ENCODE measurements around the gene SCAMP4.

The SCAMP4 gene

DNA sequence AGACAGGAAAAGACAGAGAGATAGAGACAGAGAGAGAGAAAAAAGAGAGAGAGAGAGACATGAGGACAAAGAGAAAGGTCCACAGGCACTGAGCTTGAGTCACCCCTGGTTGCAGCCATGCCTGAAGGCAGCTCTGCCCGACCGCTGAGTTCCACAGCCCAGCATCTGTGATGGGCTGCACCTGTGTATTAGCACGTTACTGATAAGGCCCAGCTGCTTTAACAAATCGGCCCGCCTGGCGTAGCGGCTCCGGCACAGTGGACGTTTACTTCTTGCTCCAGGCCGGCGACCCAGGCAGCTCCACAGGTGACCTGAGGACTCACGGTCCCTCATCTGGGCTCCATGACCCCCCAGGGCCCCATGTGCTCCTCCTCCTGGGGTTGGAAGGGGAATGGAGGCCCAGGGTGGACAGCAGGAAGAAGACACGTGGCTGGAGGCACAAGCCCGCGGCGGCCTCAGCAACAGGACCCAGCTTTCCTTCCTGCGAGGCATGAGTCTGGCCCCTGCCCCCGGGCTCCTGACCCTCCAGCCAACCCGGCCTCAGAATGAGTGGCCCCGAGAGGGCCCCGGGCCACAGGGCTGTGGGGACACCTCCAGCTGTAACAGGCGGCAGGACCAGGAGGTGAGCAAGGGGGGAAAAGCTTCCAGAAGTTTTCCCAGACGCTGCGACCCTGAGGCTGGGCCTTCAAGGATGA, 31.9 kb downstream of the SCAMP4 start:
- DNase-seq (ENCODE audit: low read depth in 2 of 2) = no peak

DNA sequence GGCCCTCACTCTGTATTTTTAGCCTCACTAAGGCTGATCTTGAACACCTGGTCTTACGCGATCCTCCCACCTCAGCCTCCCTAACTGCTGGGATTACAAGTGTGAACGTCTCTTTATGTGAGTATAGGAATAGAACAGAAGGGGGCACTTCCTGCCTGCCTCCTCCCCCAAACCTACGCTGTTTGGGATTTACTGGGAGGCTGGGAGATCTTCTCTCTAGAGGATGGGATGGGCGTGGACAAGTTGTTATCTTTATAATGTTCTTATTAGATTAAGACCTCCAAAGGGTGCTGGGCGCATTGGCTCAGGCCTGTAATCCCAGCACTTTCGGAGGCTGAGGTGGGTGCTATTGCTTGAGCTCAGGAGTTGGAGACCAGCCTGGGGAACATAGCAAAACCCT, 32.9 kb downstream of the SCAMP4 start:
- DNase-seq (ENCODE audit: low read depth in 2 of 2) = no peak

DNA sequence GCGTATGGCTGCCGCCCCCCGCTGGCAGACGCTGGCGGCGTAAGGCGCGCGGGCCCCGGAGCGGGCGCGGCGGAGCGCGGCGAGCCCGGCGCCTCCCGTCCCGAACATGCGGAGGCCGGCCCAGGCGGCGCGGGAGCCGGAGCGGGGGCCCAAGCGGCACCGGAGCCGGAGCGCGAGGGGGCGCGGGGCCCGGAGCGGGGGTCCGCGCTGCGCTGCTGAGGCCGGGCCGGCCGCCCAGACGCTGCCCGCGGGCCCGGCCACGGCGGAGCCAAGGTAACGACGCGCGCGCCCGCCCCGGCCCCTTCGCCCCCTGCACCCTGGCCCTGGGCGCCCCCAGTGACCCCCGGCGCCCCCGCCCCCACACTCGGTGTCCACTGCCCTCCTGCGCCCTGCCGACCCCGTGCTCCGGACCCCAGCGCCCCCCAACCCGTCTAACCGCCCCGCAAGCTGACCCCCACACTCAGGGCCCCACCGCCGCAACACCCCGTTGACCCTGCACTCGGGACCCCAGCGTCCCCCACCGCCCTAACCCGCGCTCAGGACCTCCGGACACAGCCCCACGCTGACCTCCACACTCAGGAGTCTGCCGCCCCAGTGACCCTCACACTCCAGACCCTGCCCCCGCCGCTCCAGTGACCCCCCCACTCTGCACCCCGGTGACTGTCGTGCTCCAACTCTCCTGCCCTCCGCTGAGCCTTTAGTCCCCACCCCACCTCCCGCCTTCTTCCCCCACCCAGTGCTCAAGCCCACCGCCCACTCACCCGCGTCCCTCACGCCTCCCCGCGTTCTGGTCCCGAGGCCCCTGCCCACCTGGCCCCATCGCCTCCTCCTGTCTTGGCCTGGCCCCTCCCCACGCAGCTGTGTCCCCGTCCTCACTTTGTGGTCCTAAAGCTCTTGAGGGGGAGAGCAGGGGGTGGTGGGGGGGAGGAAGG, 36.2 kb downstream of the SCAMP4 start, which contains the start of gene CSNK1G2:
CSNK1G2 (plus strand) TSS at position 27 of the 932 bp plus-strand sequence. CDS start 28,601 bp downstream, outside the sequence.
- DNase-seq (ENCODE audit: low read depth in 2 of 2) = no peak

DNA sequence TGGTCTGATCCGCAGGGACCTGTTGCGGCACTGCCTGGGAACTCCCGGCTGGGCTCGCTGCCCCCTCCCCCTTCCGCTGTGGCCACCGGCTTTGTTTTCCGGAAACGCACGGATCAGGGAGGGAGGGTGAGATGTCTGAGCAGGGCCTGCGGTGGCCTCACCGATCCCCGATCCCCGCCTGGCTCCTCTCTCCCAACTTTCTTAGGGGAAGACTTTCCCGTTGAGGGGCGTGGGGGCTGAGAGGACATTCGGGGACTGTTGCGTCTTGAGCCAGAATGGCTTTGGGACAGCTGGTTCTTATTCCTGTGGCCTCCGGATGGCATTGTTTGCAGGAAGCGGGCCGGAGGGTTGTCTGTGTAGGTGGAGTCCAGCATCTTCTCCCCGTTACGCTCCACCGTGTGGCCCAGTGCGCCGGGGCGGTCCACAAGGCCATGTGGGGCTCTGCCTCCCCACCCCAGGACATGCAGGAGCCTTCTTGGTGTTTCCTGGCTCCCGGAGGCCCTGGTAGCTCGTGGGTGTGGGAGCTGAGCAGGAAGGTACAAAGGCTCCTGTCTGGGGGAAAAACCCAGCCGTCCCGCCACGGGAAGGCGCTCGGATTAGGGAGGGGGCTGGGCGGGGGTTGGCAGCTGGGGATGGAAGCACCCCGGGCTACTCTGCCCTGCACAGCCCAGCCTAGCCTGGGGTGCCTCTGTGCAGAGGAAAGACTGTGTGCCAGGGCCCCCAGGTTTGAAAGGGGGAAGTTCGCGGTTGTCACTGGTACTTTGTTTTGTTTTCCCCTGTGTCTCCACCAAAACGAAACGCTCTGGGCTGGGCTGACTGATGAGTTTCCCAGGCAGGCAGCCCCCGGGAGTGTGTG, 37.1 kb downstream of the SCAMP4 start:
- DNase-seq (ENCODE audit: low read depth in 2 of 2) = peak in 1 of 2 donors; percentile 62

DNA sequence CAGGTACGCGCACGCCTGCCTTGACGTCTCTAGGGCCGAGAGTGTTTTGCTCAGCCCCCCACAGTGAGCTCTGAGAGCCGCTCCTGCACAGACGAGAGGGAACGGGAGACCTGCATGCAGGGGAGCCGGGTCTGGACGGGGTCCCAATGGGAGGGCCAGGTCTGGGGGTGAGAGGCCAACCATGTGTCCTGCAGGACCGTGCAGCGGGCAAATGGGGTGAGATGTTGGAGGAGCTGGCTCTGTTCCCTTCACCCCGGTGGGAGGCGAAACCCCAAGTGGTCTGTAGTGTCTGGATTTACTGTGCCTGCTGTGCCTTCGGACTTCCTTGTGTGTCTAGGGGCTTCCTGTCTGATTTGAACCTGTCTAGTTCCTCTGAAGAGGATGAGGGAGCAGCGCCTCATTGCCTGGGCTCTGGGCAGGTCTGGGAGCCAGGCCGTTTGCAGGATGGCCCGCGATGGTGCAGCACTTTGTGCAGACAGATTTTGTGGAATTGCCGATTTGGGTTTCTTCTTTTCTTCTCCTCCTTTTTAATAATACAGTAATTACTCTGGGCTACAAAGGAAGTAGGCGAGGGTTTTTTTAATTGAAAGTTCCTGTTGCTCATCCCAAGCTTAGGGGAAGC, 37.8 kb downstream of the SCAMP4 start:
- no peak for DNase-seq (ENCODE audit: low read depth in 2 of 2)

DNA sequence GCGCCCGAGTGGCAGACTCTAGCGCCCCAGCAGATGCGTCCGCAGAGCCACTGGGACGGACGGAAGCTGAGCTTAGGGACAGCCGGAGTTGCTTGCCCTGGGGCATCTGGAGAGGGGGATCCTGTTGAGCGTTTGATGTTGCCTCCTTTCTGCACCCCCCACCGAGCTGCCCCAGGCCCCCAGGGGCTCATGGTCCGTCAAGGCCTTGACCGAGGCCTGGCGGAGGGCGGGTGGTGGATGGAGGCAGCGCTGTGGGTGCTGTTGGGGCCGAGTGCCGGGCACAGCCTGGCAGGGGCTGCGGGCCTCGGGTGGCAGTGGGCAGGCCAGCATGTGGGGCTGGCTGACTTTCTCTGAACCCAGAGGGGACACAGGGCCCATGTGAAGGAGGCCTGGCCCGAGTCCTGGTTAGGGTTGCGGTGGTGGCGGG, 38.5 kb downstream of the SCAMP4 start:
- no peak for DNase-seq (ENCODE audit: low read depth in 2 of 2)

DNA sequence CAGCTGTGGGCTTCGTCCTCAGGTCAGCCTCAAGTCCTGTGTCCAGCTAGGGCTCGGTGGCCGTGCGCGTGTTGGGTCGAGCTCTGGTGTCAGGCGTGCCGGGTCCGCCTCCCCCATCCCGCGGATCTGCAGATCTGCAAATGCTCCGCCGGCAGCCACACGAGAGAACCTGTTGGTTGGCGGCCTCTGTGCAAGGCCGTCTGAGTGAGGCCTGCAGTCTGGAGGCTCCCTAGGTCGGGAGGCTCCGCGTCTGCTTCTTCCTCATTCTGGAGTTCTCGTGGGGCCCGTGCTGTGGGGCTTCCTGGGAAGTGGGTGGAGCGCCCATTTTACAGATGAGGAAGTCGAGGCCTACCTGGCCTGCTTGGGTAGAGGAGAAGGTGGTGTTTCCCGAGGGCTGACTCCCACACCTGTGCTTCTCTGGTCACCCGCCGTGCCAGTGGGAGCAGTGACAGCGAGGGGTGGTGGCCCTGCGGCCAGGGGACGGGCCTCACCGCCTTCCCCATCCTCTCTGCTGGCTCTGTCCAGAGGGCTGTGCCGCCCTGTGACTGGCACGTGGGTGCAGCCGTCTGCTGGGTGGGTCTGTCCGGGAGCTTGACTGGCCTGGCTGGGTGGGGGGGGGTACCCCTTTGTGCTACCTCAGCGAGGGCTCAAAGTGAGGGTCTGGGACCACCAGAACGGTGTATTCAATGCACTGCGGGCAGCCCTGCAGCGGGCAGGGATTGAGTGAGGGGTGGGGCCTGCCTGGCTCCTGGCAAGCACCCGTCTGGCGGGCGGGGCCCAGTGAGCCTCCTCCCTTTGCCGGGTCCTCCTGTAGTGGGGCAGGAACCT, 39.1 kb downstream of the SCAMP4 start:
- no peak for DNase-seq (ENCODE audit: low read depth in 2 of 2)

DNA sequence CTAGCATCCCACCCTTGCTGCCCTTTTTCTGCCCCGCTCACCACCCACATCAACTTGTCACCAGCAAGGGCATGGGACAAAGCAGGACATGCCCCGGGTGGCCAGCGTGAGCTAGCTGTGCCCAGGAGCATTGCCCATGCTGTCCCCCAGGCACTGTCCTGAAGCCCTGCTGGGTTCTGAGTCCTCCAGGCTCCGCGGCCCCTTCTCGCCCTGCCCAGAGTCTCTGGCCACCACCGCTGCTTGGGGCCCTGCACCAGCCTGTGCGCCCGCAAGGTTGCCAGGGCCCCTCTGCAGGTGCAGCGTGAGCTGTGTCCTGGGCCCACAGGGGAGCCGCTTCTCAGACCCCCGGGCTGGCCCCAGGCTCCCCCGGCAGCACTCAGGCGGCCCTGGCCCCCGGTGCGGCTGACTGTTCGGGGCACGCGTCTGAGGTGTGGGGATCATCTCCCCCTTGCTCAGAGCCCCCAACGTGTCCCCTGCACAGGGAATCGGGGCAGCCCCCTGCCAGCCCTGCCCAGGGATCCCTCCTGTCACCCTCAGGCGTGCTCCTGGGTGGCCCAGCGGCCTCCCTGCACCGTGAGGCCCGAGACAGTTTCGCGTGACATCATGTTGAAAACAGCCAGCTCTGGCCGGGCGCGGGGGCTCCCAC, 39.8 kb downstream of the SCAMP4 start:
- no peak for DNase-seq (ENCODE audit: low read depth in 2 of 2)

DNA sequence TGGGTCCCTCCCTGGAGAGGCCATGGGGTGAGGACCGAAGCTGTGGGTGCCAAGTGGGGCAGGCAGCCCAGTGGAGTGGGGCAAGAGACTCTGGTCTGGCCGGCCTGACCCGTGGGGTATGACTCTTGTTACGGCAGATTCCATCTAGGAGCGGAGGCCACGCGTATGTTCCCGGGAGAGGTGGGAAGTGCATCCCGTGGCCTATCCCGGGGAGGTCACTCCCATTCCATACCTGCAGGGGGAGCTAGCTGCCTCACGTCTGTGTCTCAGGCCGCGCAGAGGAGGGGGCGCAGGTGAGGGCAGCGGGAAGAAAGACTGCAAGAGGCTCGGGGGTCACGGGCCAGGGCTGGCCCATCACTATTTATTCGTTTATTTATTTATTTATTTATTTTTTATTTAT, 40.7 kb downstream of the SCAMP4 start:
- no peak for DNase-seq (ENCODE audit: low read depth in 2 of 2)

DNA sequence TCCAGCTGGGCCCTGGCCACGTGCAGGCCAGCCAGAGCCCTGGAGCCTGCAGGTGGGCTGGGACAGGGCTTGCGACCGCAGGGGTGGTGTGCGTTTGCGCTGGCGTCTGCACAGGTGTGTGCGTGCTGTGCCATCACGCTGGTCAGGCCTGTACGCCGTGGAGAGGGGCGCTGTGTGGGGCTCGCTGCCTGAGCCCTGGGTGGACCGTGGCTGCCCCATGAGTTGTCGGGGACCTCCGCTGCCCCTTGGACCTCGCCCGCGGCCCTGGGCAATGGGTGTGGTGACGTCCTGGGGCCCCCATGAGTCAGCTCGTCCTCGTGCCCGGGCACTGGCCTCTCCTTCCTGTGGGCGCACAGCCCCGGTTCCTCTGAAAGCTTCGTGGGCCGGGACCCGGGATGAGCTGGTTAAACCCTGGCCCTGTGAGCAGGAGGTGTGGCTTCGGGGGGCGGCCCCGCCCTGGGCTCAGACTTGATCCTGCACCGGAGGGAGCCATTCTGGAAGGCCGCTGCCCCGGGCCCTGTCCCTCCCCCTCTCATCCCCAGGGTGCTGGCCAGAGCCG, 42.5 kb downstream of the SCAMP4 start:
- no peak for DNase-seq (ENCODE audit: low read depth in 2 of 2)

DNA sequence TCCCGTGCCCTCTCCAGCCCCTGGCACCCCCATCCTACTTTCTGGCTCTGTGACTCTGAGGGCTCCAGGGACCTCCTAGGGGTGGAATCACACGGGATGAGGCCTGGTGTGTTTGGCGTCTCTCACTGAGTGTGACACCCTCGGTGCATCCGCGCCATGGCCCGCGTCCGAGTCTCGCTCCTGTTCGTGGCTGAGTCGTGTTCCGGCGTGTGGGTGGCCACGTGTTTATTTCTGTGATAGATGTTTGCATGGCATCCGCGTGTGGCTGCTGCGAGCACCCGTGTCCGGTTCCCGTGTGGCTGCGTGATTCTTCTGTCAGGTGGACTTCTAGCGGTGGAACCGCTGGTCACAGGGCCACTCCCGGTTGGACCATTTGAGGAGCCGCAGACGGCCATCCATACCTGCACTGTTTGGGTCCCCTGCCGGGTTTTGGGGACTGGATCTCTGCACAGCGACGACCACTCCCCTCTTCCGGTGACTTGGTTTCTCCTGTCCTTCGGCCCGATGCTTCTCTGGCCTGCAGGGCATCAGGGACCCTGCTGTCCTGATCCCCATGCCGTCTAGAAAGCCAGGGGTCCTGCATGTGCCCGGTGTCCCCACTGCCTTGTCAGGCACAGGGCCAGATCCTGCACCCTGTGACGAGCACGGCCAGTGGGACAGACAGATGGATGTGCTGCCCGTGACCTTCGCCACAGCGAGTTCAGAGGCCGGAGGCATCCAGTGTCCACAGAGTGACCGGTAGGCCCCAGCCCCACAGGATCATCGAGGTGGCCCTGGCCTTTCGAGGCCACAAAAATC, 44.3 kb downstream of the SCAMP4 start:
- DNase-seq (ENCODE audit: low read depth in 2 of 2) = no peak

DNA sequence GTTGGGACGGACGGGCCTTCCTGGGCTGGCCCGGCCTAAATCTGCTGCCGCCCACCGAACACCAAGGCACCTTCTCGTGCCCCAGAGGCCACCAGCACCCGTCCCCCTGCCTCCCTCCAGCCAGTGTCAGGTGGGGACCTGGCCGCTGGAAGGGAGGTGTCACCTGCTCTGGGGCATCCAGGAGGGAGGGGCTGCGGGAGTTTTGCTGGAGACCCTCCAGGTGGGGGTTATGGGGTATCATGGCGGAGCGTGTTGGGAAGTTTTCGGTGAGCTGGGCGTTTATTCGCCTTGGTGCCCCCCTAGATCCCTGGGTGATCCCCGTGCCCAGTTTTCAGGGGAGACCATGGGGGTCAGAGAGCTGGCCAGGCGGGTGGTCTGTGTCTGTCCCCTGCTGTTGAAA, 45.4 kb downstream of the SCAMP4 start:
- DNase-seq (ENCODE audit: low read depth in 2 of 2) = no peak

DNA sequence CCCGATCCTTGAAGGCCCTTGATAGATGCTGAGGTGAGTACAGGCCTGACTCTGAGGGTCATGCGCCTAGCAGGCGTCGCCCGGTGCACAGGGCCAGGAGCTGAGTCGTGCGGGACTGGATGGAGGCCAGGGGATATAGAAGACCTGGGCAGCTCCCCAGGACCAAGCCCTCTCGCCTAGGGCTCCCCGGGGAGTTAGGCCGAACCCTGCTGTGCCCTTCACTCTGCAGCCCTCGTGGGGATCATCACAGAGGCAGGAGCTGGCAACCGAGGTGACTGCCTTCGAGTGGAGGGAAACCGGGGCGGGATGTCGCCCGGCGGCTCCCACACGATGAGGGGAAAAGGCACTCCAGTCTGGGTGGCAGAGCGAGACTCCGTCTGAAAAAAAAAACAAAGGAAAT, 47.4 kb downstream of the SCAMP4 start:
- no peak for DNase-seq (ENCODE audit: low read depth in 2 of 2)

DNA sequence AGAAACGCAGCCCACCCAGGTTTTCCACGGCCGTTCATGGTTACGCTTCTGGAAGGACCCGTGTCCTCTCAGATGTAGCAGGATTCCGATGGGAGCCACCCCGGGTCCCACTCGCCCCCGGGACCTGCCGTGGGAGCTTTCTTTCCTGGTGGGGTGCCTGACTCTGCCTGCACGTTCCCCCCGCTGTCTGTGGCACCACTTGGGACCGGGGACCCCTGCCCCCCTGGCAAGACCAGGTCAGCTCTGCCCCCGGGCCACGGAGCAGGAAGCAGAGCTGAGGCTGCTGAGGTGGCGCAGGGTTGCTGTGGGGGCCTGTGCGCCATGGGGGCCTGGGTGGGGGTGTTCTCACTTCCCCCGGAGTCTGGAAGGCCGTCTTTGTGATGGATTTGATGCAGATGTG, 47.8 kb downstream of the SCAMP4 start:
- no peak for DNase-seq (ENCODE audit: low read depth in 2 of 2)

DNA sequence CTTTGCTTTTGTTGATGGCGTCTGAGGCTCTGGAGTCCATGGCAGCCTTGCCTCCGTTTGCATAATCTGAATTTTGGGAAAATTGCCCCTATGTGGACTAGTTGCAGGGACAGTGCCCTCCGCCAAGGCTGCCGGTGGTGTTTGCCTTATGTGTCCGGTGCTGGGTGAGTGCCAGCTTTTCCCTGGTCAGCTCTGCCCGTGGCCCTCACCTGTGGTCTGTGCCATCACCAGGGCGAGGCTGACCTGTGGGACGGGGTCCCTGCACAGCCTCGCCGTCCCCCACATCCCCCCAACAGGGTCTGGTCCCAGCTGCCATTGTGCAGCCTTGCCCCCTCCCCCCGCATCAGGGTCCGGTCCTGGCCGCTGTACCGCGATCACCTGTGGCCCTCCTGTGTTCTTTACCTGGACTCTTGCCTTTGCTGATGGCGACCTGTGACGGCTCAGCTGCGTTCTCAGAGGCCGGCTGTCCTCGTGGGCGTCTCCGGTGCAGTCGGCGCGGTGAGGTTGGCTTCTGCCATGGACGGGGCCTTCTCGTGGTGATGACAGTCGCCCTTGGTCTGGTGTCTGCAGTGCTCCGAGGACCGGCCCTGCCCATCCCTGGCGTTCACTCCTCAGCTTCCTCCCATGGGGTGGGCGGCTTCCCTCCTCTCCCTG, 48.4 kb downstream of the SCAMP4 start:
- no peak for DNase-seq (ENCODE audit: low read depth in 2 of 2)

DNA sequence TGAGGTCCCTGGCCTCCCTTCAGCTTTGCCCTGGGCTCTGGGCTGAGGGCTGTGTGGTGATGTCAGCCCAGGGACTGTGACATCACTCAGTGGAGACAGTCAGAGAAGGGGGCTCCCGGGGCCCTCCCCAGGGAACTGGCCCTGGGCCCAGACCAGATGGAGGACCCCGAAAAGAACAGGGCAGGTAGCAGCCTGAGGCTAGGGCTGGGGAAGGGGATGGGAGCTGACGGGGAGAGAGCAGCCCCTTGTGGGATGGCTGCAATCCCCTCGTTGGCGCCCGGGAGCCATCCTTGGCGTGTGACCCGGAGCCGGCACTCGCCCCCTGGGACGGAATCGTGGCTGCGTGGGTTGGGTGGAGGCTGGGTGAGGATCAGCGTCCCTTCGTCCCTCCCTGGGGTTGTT, 49.3 kb downstream of the SCAMP4 start:
- DNase-seq (ENCODE audit: low read depth in 2 of 2) = no peak

DNA sequence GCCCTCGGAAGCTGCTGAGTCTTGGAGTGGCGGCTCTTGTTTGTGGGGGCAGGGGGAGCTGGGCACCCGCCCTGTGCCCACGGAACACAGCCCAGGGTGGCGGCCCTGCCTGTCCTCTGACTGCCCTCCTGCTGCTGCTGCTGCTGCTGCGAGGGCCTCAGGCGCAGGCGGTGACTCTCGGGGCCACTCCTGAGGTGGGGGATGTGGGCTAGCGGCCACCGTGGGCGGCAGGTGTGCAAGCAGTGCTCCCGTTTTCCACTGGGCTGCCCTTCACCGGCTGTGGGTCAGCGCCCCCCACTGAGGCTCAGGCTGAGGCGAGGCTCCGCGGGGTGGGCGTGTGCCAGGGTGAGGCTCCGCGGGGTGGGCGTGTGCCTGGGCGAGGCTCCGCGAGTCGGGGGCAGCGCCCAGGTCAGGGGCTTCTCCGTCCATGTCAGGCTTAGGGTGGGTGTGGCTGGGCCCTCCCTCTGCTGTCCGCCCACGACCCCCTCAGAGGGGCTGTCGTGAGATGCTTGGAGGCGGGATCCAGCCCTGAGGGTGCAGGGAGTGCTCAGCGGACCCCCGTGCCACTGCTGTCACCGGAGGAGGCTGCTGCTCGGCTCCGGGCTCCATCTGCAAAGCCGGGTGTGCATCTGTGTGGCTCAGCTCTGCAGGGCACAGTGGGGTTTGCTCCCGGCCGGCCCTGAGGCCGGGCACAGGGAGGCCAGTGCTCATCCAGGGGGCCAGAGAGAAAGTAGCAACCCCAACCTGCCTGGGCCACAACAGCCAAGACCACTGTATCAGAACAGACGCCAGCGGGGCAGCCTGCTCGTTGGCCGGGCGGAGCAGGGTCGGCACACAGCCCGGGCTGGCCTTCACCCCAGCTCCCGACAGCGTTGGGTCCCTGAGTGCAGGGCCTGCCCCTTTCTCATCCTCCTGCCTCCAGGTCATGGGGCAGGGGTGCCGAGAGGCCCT, 50.2 kb downstream of the SCAMP4 start:
- no peak for DNase-seq (ENCODE audit: low read depth in 2 of 2)

All from stimulated activated CD4-positive, alpha-beta T cell treated with anti-CD3 and anti-CD28 coated beads, Interleukin-15, amount 100 ng/mL, for 48 hours (primary cell).